ENCODE results near the gene DARS1.

Gene DARS1

GRCh38 chr2:135949451-135950234 lies 35.8 kb downstream of the DARS1 start:
- Histone ChIP-seq H2AK5ac (ENCODE audit: low read length) (no peak overlapping the region), H3K27me3 (ENCODE audit: insufficient read depth, low read length, poor library complexity) (no peaks in the 10 kb centered on the region), H3K56ac (ENCODE audit: low read length) (no peak overlapping the region), H3K4me2 (ENCODE audit: low read length) (no peak overlapping the region), H2BK5ac (ENCODE audit: low read length) (no peak overlapping the region), H3K4me3 (ENCODE audit: low read length) (no peak overlapping the region), H3K36me3 (ENCODE audit: control insufficient read depth, insufficient read depth, low read length) (no peaks in the 10 kb centered on the region), H2BK120ac (ENCODE audit: low read depth, low read length) (no peak overlapping the region), H3K4ac (ENCODE audit: low read depth, low read length) (no peak overlapping the region), H3K23ac (ENCODE audit: low read length) (no peak overlapping the region), H3K79me1 (ENCODE audit: low read length) (peaks cover 17% of the 10 kb centered on the region), H3K18ac (ENCODE audit: low read length) (no peak overlapping the region), H3K4me1 (ENCODE audit: control insufficient read depth, low read depth, low read length) (peaks cover 2% of the 10 kb centered on the region), H3K79me2 (ENCODE audit: control insufficient read depth, insufficient read depth, low read length) (peaks cover 4% of the 10 kb centered on the region), H2BK15ac (replicated peaks; ENCODE audit: low read depth) (no peak overlapping the region), H4K8ac (ENCODE audit: low read depth, low read length) (no peak overlapping the region), H4K5ac (ENCODE audit: low read length) (no peak overlapping the region), H3K27ac (ENCODE audit: low read depth, low read length) (no peak overlapping the region), H3K9ac (ENCODE audit: low read length) (no peak overlapping the region)
- DNase-seq: no peak
- no CpG with 5 or more reads among the region's 3 CpGs for WGBS (ENCODE audit: extremely low coverage, insufficient coverage, low lambda C conversion rate)

- H2AK5ac ChIP-seq (ENCODE audit: low read length): no peak overlapping the region
- H3K4me1 ChIP-seq (ENCODE audit: control insufficient read depth, low read depth, low read length): peaks cover 2% of the 10 kb centered on the region
- peak; percentile 37 for DNase-seq
- H3K27me3 ChIP-seq (ENCODE audit: insufficient read depth, low read length, poor library complexity): no peaks in the 10 kb centered on the region
- no peak overlapping the region for H3K27ac ChIP-seq (ENCODE audit: low read depth, low read length)
- H3K9ac ChIP-seq (ENCODE audit: low read length): no peak overlapping the region
- no CpG with 5 or more reads among the region's 9 CpGs for WGBS (ENCODE audit: extremely low coverage, insufficient coverage, low lambda C conversion rate)
- no peak overlapping the region for H3K4ac ChIP-seq (ENCODE audit: low read depth, low read length)
- no peak overlapping the region for H4K8ac ChIP-seq (ENCODE audit: low read depth, low read length)
- no peak overlapping the region for H4K5ac ChIP-seq (ENCODE audit: low read length)
- no peak overlapping the region for H3K4me3 ChIP-seq (ENCODE audit: low read length)
- H3K18ac ChIP-seq (ENCODE audit: low read length): no peak overlapping the region
- H3K4me2 ChIP-seq (ENCODE audit: low read length): no peak overlapping the region
- H3K79me2 ChIP-seq (ENCODE audit: control insufficient read depth, insufficient read depth, low read length): peaks cover 4% of the 10 kb centered on the region
- no peak overlapping the region for H2BK15ac ChIP-seq (replicated peaks; ENCODE audit: low read depth)
- H2BK5ac ChIP-seq (ENCODE audit: low read length): no peak overlapping the region
- no peaks in the 10 kb centered on the region for H3K36me3 ChIP-seq (ENCODE audit: control insufficient read depth, insufficient read depth, low read length)
- no peak overlapping the region for H3K56ac ChIP-seq (ENCODE audit: low read length)
- H3K23ac ChIP-seq (ENCODE audit: low read length): no peak overlapping the region
- peaks cover 16% of the 10 kb centered on the region for H3K79me1 ChIP-seq (ENCODE audit: low read length)
- H2BK120ac ChIP-seq (ENCODE audit: low read depth, low read length): no peak overlapping the region
Measured at GRCh38 chr2:135948642-135949355, 36.6 kb downstream of the DARS1 start.

GRCh38 chr2:135948141-135948540 lies 37.3 kb downstream of the DARS1 start:
- no peak overlapping the region for H3K18ac ChIP-seq (ENCODE audit: low read length)
- no peak overlapping the region for H3K23ac ChIP-seq (ENCODE audit: low read length)
- H3K9ac ChIP-seq (ENCODE audit: low read length): no peak overlapping the region
- WGBS (ENCODE audit: extremely low coverage, insufficient coverage, low lambda C conversion rate): no CpG with 5 or more reads among the region's 1 CpG
- no peak overlapping the region for H3K27ac ChIP-seq (ENCODE audit: low read depth, low read length)
- H2BK120ac ChIP-seq (ENCODE audit: low read depth, low read length): no peak overlapping the region
- peaks cover 2% of the 10 kb centered on the region for H3K4me1 ChIP-seq (ENCODE audit: control insufficient read depth, low read depth, low read length)
- H3K79me2 ChIP-seq (ENCODE audit: control insufficient read depth, insufficient read depth, low read length): peaks cover 4% of the 10 kb centered on the region
- DNase-seq: no peak
- H3K36me3 ChIP-seq (ENCODE audit: control insufficient read depth, insufficient read depth, low read length): no peaks in the 10 kb centered on the region
- H4K5ac ChIP-seq (ENCODE audit: low read length): no peak overlapping the region
- no peak overlapping the region for H2AK5ac ChIP-seq (ENCODE audit: low read length)
- no peak overlapping the region for H3K4ac ChIP-seq (ENCODE audit: low read depth, low read length)
- H3K56ac ChIP-seq (ENCODE audit: low read length): no peak overlapping the region
- H2BK5ac ChIP-seq (ENCODE audit: low read length): no peak overlapping the region
- H3K79me1 ChIP-seq (ENCODE audit: low read length): peaks cover 16% of the 10 kb centered on the region
- H4K8ac ChIP-seq (ENCODE audit: low read depth, low read length): no peak overlapping the region
- H2BK15ac ChIP-seq (replicated peaks; ENCODE audit: low read depth): no peak overlapping the region
- H3K27me3 ChIP-seq (ENCODE audit: insufficient read depth, low read length, poor library complexity): no peaks in the 10 kb centered on the region
- H3K4me2 ChIP-seq (ENCODE audit: low read length): no peak overlapping the region
- no peak overlapping the region for H3K4me3 ChIP-seq (ENCODE audit: low read length)

- H2BK15ac ChIP-seq (replicated peaks; ENCODE audit: low read depth): no peak overlapping the region
- H3K4ac ChIP-seq (ENCODE audit: low read depth, low read length): no peak overlapping the region
- no peak overlapping the region for H3K23ac ChIP-seq (ENCODE audit: low read length)
- no peak overlapping the region for H4K5ac ChIP-seq (ENCODE audit: low read length)
- no peaks in the 10 kb centered on the region for H3K27me3 ChIP-seq (ENCODE audit: insufficient read depth, low read length, poor library complexity)
- no peak overlapping the region for H3K4me2 ChIP-seq (ENCODE audit: low read length)
- peaks cover 16% of the 10 kb centered on the region for H3K79me1 ChIP-seq (ENCODE audit: low read length)
- H4K8ac ChIP-seq (ENCODE audit: low read depth, low read length): no peak overlapping the region
- H3K79me2 ChIP-seq (ENCODE audit: control insufficient read depth, insufficient read depth, low read length): peaks cover 2% of the 10 kb centered on the region
- H3K27ac ChIP-seq (ENCODE audit: low read depth, low read length): no peak overlapping the region
- no peak overlapping the region for H2BK5ac ChIP-seq (ENCODE audit: low read length)
- peaks cover 2% of the 10 kb centered on the region for H3K4me1 ChIP-seq (ENCODE audit: control insufficient read depth, low read depth, low read length)
- H3K18ac ChIP-seq (ENCODE audit: low read length): no peak overlapping the region
- H3K9ac ChIP-seq (ENCODE audit: low read length): no peak overlapping the region
- no peak for DNase-seq
- no peak overlapping the region for H3K4me3 ChIP-seq (ENCODE audit: low read length)
- no CpG with 5 or more reads among the region's 2 CpGs for WGBS (ENCODE audit: extremely low coverage, insufficient coverage, low lambda C conversion rate)
- no peak overlapping the region for H2BK120ac ChIP-seq (ENCODE audit: low read depth, low read length)
- H3K56ac ChIP-seq (ENCODE audit: low read length): no peak overlapping the region
- H3K36me3 ChIP-seq (ENCODE audit: control insufficient read depth, insufficient read depth, low read length): no peaks in the 10 kb centered on the region
- no peak overlapping the region for H2AK5ac ChIP-seq (ENCODE audit: low read length)
Measured at GRCh38 chr2:135947483-135947882, 37.9 kb downstream of the DARS1 start.

- no peak overlapping the region for H3K4ac ChIP-seq (ENCODE audit: low read depth, low read length)
- H3K36me3 ChIP-seq (ENCODE audit: control insufficient read depth, insufficient read depth, low read length): no peaks in the 10 kb centered on the region
- peaks cover 8% of the 10 kb centered on the region for H3K79me1 ChIP-seq (ENCODE audit: low read length)
- H3K23ac ChIP-seq (ENCODE audit: low read length): no peak overlapping the region
- no peak overlapping the region for H3K18ac ChIP-seq (ENCODE audit: low read length)
- H3K79me2 ChIP-seq (ENCODE audit: control insufficient read depth, insufficient read depth, low read length): peaks cover 2% of the 10 kb centered on the region
- no peak overlapping the region for H3K27ac ChIP-seq (ENCODE audit: low read depth, low read length)
- peaks cover 2% of the 10 kb centered on the region for H3K4me1 ChIP-seq (ENCODE audit: control insufficient read depth, low read depth, low read length)
- WGBS (ENCODE audit: extremely low coverage, insufficient coverage, low lambda C conversion rate): no CpG with 5 or more reads among the region's 3 CpGs
- H2BK120ac ChIP-seq (ENCODE audit: low read depth, low read length): no peak overlapping the region
- H3K4me3 ChIP-seq (ENCODE audit: low read length): no peak overlapping the region
- H4K8ac ChIP-seq (ENCODE audit: low read depth, low read length): no peak overlapping the region
- H2AK5ac ChIP-seq (ENCODE audit: low read length): no peak overlapping the region
- no peaks in the 10 kb centered on the region for H3K27me3 ChIP-seq (ENCODE audit: insufficient read depth, low read length, poor library complexity)
- no peak overlapping the region for H3K4me2 ChIP-seq (ENCODE audit: low read length)
- no peak overlapping the region for H3K9ac ChIP-seq (ENCODE audit: low read length)
- H2BK5ac ChIP-seq (ENCODE audit: low read length): no peak overlapping the region
- H4K5ac ChIP-seq (ENCODE audit: low read length): no peak overlapping the region
- no peak for DNase-seq
- H3K56ac ChIP-seq (ENCODE audit: low read length): no peak overlapping the region
- no peak overlapping the region for H2BK15ac ChIP-seq (replicated peaks; ENCODE audit: low read depth)
Measured at GRCh38 chr2:135945526-135945925, 39.9 kb downstream of the DARS1 start.
